ENCODE results near the gene KRTAP5-3.

Gene KRTAP5-3

GRCh38 chr11:1564535-1565172 is 43.6 kb downstream of the KRTAP5-3 start:
- no peak for DNase-seq (ENCODE audit: low read depth)

DNA sequence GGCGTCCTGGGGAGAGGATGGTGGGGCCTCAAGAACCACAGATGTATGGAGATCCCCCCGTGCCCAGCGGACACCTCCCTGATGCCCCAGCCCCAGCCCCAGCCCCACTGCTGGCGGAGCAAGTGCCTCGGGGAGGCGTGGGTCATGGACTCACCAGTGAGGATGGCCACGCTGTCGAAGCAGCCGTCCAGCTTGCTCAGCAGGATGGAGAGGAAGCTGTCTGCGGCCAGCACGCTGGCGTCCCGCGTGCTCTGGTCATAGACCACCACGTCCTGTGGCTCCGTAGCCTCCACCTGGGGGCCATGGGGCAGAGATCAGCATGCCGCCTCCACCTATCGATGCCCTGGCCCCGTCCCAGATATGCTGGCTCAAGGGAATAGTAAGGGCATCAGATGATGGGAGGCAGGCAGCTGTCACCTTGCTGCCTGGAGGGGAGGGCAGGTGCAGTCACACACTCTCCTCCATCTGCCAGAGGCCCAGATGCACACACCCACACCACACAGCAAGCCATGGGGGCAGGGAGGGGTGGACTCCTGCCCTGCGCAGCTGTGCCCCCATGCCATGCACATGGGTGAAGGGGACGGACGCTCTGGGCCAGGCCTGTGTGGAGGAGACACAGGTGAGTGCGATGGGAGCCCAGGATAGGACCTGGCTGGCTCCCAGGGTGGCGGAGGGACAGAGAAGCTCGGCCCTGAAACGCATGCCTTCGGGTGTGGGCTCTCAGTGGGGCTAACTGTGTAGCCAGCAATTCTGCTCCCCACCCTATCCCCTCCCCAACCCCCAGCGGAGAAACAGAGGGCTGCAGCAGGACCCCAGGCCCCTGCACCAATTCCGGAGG is 44.3 kb downstream of the KRTAP5-3 start:
- no peak for DNase-seq (ENCODE audit: low read depth)

DNA sequence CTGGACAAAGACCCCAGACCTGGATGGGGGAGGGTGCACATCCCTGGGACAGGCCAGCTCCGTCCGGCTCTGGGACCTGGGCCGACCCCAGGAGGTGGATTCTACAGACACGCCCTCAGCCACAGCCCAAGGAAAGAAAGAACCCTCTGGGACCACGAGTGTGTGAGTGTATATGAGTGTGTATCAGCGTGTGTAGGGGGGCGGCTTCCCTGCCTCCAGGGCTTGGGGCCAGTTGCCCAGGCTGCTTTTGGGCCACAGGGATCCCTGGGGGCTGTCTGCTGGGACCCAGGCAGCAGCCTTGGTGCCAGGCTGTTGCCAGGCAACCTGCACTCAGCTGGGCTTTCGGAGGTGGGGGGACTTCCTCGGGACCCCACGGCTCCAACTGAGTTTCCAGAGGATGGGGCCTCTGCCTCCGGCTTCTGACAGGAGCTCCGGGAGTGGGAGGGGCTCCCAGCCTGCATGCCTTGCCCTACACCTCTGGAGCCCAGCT is 45.1 kb downstream of the KRTAP5-3 start:
- DNase-seq (ENCODE audit: low read depth) = no peak

- DNase-seq (ENCODE audit: low read depth) = no peak
These were observed 45.7 kb downstream of the KRTAP5-3 start for GRCh38 chr11:1562469-1563148.

- DNase-seq (ENCODE audit: low read depth) = no peak
These were observed 46.3 kb downstream of the KRTAP5-3 start for GRCh38 chr11:1561955-1562354.

DNA sequence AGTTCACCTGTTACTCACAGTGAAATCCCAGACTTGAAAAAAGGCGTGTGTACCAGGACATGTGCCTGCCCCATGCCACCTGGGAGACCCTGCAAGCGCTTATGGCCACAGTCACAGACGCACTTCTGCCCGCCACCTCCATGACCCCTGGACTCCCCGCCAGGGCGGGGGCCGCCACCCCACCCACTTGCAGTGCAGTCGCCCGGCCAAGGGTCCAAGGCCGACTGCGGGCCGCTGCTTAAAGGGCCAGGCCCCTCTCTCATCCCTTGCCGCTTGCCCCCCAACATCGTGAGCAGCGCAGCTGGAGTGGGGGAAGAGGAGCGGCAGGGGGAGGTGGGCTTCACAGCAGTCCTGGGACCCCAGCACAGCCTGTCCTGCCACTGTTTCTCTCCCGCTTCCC is 47.0 kb downstream of the KRTAP5-3 start:
- no peak for DNase-seq (ENCODE audit: low read depth)

GRCh38 chr11:1560649-1561251 is 47.5 kb downstream of the KRTAP5-3 start:
- DNase-seq (ENCODE audit: low read depth) = no peak

DNA sequence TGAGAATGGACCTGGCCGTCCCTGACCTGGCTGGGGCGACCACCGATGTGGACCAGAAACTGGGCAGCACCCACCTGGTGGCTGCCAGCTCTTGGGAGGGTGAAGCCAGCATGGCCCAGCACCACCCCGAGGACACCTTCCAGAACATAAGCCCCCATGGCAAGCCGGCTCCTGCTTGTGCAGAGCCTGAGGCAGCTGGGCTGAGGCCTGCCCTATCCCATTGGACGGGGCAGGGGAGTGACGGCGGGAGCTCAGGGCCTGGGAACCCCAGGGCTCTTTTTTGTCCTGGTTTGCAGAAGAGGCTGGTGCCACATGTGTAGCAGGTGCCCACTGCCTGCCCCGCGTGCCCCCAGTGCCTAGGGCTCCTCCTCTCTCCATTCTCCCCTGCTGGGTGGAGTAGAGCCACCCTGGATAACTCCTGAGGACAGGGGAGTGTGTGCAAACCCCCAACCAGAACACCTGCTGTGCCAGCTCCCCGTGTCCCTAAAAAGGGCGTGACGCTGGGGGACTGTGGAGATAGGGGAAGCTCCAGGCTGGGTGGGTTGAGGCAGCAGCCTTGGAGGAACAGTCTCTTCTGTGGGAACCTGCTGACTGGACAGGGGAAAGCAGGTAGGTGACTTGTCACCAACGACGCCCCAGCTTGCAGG is 48.1 kb downstream of the KRTAP5-3 start:
- DNase-seq (ENCODE audit: low read depth) = no peak

- no peak for DNase-seq (ENCODE audit: low read depth)
These were observed 48.9 kb downstream of the KRTAP5-3 start for GRCh38 chr11:1559111-1559951.

GRCh38 chr11:1558775-1559110 is 49.5 kb downstream of the KRTAP5-3 start:
- DNase-seq (ENCODE audit: low read depth) = no peak

DNA sequence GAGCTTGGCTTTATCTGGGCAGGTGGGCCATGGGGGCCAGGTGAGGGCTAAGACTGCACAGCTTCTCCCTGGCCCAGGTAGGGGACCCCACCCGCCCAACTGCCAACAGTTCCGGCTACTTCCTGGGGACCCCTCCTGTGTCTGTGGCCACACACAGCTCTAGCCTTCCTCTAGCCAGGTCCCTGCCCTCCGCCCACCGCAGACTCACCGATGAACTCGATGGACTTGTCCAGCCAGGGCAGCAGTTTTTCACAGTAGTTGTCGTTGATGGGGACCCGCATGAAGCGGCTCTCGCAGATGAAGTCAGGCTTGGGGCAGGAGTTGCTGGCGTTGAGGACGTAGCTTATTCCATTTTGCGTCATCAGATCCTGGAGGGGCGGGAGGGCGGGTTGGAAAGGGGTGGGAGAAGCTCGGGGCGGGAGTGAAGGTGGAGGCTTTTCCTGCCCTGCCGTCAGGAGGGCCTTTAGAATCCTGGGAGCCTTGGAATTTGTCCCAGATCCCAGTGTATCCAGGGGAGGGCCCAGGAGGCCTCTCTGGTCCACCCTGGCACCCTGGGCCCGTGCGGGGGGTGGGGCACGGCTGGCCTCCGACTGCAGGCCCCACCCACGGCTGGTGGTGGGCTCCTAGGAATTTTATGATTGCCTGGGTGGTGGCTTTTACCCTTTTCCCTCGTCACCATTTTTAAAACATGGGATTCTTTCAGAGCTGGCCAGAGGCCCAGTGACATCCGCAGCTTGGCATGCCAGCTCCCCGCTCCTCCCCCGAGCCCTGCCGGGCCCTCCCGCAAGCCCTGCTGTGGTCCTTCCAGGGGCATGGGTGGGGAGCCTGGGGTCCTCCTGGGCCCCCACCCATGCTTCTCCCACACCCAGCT is 50.1 kb downstream of the KRTAP5-3 start:
- no peak for DNase-seq (ENCODE audit: low read depth)
